ENCODE results near the gene NDUFV1.
"Not testable (repeated sequence)": the region's sequence is repeated elsewhere in the genome, so short reads cannot be mapped to it uniquely, and the experiment has no call there.

The NDUFV1 gene

DNA sequence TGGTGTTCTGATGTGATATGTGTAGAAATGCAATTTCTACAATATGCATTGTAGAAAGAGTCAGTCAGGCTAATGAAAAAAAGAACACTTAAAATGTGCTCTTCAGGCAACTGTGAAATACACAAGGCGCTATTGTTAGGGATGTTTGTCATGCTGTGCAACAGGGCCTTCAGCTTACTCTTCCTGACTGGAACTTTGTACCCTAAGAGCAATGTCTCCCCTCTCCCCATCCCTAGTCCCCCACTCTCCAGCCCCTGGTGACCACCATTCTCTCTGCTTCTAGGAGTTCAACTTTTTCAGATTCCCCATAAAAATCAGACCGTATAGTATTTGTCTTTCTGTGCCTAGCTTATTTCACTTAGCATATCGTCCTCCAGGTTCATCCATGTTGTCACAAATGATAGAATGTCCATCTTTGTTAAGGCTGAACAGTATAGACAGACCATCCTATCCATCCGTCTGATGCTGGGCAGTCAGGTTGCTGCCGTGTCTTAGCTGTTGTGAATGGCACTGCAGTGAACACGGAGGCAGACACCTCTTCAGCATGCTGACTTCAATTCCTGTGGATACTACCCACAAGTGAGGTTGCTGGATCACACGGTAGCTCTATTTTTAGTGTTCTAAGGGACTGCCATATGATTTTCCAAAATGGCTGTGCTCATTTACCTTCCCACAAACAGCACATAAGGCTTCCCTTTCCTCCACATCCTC lies 10.7 kb downstream of the NDUFV1 start:
- peaks cover 9 to 13% of the 10 kb centered on the region in 2 donors for H3K4me1 ChIP-seq (ENCODE audit: control insufficient read depth in 2 of 2, insufficient read depth in 2 of 2, low read length in 2 of 2)
- peaks cover 0 to 7% of the 10 kb centered on the region in 2 donors for H3K27me3 ChIP-seq (ENCODE audit: control insufficient read depth in 2 of 2, insufficient read depth in 2 of 2, low read length in 2 of 2)
- H3K4me3 ChIP-seq (ENCODE audit: low read length in 2 of 2) = no peak overlapping the region
- peaks cover under 1 to 5% of the 10 kb centered on the region in 2 donors for H3K36me3 ChIP-seq (ENCODE audit: control insufficient read depth in 2 of 2, insufficient read depth in 2 of 2, low read length in 2 of 2)
- H3K9ac ChIP-seq (ENCODE audit: low read depth in 1 of 2, low read length in 2 of 2) = no peak overlapping the region
- no peak overlapping the region for H3K27ac ChIP-seq (ENCODE audit: low read depth in 2 of 2, low read length in 2 of 2)
- H3K9me3 ChIP-seq (ENCODE audit: control insufficient read depth in 2 of 2, low read length in 2 of 2) = no peaks in the 10 kb centered on the region

DNA sequence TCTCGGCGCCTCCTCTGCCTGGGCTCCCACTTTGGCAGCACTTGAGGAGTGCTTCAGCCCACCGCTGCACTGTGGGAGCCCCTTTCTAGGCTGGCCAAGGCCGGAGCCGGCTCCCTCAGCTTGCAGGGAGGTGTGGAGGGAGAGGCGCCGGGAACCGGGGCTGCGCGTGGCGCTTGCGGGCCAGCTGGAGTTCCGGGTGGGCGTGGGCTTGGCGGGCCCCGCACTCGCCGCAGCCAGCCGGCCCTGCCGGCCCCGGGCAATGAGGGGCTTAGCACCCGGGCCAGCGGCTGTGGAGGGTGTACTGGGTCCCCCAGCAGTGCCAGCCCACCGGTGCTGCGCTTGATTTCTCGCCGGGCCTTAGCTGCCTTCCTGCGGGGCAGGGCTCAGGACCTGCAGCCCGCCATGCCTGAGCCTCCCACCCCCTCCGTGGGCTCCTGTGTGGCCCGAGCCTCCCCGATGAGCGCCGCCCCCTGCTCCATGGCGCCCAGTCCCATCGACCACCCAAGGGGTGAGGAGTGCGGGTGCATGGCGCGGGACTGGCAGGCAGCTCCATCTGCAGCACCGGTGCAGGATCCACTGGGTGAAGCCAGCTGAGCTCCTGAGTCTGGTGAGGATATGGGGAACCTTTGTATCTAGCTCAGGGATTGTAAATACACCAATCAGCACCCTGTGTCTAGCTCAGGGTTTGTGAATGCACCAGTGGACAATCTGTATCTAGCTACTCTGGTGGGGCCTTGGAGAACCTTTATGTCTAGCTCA lies 12.3 kb downstream of the NDUFV1 start:
- not testable (repeated sequence) for H3K9me3 ChIP-seq (ENCODE audit: control insufficient read depth in 2 of 2, low read length in 2 of 2); H3K27me3 ChIP-seq (ENCODE audit: control insufficient read depth in 2 of 2, insufficient read depth in 2 of 2, low read length in 2 of 2); H3K4me3 ChIP-seq (ENCODE audit: low read length in 2 of 2); H3K4me1 ChIP-seq (ENCODE audit: control insufficient read depth in 2 of 2, insufficient read depth in 2 of 2, low read length in 2 of 2); H3K36me3 ChIP-seq (ENCODE audit: control insufficient read depth in 2 of 2, insufficient read depth in 2 of 2, low read length in 2 of 2); H3K9ac ChIP-seq (ENCODE audit: low read depth in 1 of 2, low read length in 2 of 2); H3K27ac ChIP-seq (ENCODE audit: low read depth in 2 of 2, low read length in 2 of 2)

DNA sequence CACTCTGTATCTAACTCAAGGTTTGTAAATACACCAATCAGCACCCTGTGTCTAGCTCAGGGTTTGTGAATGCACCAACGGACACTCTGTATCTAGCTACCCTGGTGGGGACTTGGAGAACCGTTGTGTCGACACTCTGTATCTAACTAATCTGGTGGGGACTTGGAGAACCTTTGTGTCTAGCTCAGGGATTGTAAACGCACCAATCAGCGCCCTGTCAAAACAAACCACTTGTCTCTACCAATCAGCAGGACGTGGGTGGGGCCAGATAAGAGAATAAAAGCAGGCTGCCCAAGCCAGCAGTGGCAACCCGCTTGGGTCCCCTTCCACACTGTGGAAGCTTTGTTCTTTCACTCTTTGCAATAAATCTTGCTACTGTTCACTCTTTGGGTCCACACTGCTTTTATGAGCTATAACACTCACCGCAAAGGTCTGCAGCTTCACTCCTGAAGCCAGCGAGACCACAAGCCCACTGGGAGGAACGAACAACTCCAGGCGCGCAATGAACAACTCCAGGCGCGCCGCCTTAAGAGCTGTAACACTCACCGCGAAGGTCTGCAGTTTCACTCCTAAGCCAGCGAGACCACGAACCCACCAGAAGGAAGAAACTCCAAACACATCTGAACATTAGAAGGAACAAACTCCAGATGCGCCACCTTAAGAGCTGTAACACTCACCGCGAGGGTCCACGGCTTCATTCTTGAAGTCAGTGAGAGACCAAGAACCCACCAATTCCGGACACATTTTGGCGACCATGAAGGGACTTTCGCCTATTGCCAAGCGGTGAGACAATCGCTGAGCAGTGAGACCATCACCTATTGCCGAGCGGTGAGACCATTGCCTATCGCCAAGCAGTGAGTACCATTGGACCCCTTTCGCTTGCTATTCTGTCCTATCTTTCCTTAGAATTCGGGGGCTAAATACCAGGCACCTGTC lies 13.2 kb downstream of the NDUFV1 start:
- not testable (repeated sequence) for H3K9ac ChIP-seq (ENCODE audit: low read depth in 1 of 2, low read length in 2 of 2); H3K9me3 ChIP-seq (ENCODE audit: control insufficient read depth in 2 of 2, low read length in 2 of 2); H3K27ac ChIP-seq (ENCODE audit: low read depth in 2 of 2, low read length in 2 of 2); H3K27me3 ChIP-seq (ENCODE audit: control insufficient read depth in 2 of 2, insufficient read depth in 2 of 2, low read length in 2 of 2); H3K36me3 ChIP-seq (ENCODE audit: control insufficient read depth in 2 of 2, insufficient read depth in 2 of 2, low read length in 2 of 2); H3K4me1 ChIP-seq (ENCODE audit: control insufficient read depth in 2 of 2, insufficient read depth in 2 of 2, low read length in 2 of 2); H3K4me3 ChIP-seq (ENCODE audit: low read length in 2 of 2)

DNA sequence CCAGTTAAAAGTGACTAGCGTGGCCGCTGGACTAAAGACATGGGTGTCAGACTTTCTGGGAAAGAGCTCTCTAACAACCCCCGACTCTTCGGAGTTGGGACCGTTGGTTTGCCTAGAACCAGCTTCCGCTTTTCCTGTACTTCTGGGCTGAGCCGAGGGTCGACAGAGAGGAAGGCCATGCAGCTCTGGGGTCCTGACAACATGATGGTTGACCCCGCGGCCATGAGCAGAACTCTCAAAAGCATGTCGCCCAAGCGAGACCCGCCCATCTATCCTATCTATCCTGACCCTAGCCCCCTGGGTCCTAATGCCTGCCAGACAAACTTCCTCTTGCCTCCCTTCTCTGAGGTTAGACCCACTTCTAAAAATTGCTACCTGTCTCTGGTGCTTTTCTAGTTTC lies 13.9 kb downstream of the NDUFV1 start:
- not testable (repeated sequence) for H3K27ac ChIP-seq (ENCODE audit: low read depth in 2 of 2, low read length in 2 of 2); H3K27me3 ChIP-seq (ENCODE audit: control insufficient read depth in 2 of 2, insufficient read depth in 2 of 2, low read length in 2 of 2); H3K4me1 ChIP-seq (ENCODE audit: control insufficient read depth in 2 of 2, insufficient read depth in 2 of 2, low read length in 2 of 2); H3K9me3 ChIP-seq (ENCODE audit: control insufficient read depth in 2 of 2, low read length in 2 of 2); H3K9ac ChIP-seq (ENCODE audit: low read depth in 1 of 2, low read length in 2 of 2); H3K4me3 ChIP-seq (ENCODE audit: low read length in 2 of 2); H3K36me3 ChIP-seq (ENCODE audit: control insufficient read depth in 2 of 2, insufficient read depth in 2 of 2, low read length in 2 of 2)

DNA sequence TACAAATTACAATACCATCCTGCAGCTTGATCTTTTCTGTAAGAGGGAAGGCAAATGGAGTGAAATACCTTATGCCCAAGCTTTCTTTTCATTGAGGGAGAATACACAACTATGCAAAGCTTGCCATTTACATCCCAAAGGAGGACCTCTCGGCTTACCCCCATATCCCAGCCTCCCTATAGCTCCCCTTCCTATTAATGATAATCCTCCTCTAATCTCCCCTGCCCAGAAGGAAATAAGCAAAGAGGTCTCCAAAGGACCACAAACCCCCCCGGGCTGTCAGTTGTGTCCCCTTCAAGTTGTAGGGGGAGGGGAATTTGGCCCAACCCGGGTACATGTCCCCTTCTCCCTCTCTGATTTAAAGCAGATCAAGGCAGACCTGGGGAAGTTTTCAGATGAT lies 15.2 kb downstream of the NDUFV1 start:
- H3K9me3 ChIP-seq (ENCODE audit: control insufficient read depth in 2 of 2, low read length in 2 of 2); H3K9ac ChIP-seq (ENCODE audit: low read depth in 1 of 2, low read length in 2 of 2); H3K4me3 ChIP-seq (ENCODE audit: low read length in 2 of 2); H3K27me3 ChIP-seq (ENCODE audit: control insufficient read depth in 2 of 2, insufficient read depth in 2 of 2, low read length in 2 of 2); H3K27ac ChIP-seq (ENCODE audit: low read depth in 2 of 2, low read length in 2 of 2); H3K4me1 ChIP-seq (ENCODE audit: control insufficient read depth in 2 of 2, insufficient read depth in 2 of 2, low read length in 2 of 2); H3K36me3 ChIP-seq (ENCODE audit: control insufficient read depth in 2 of 2, insufficient read depth in 2 of 2, low read length in 2 of 2): not testable (repeated sequence)

DNA sequence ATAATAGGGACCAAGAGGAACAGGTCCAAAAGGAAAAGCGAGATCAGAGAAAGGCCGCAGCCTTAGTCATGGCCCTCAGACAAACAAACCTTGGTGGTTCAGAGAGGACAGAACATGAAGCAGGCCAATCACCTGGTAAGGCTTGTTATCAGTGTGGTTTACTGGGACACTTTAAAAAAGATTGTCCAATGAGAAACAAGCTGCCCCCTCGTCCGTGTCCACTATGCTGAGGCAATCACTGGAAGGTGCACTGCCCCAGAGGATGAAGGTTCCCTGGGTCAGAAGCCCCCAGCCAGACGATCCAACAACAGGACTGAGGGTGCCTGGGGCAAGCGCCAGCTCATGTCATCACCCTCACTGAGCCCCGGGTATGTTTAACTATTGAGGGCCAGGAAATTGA lies 16.2 kb downstream of the NDUFV1 start:
- H3K36me3 ChIP-seq (ENCODE audit: control insufficient read depth in 2 of 2, insufficient read depth in 2 of 2, low read length in 2 of 2); H3K9ac ChIP-seq (ENCODE audit: low read depth in 1 of 2, low read length in 2 of 2); H3K27me3 ChIP-seq (ENCODE audit: control insufficient read depth in 2 of 2, insufficient read depth in 2 of 2, low read length in 2 of 2); H3K9me3 ChIP-seq (ENCODE audit: control insufficient read depth in 2 of 2, low read length in 2 of 2); H3K4me3 ChIP-seq (ENCODE audit: low read length in 2 of 2); H3K27ac ChIP-seq (ENCODE audit: low read depth in 2 of 2, low read length in 2 of 2); H3K4me1 ChIP-seq (ENCODE audit: control insufficient read depth in 2 of 2, insufficient read depth in 2 of 2, low read length in 2 of 2): not testable (repeated sequence)

DNA sequence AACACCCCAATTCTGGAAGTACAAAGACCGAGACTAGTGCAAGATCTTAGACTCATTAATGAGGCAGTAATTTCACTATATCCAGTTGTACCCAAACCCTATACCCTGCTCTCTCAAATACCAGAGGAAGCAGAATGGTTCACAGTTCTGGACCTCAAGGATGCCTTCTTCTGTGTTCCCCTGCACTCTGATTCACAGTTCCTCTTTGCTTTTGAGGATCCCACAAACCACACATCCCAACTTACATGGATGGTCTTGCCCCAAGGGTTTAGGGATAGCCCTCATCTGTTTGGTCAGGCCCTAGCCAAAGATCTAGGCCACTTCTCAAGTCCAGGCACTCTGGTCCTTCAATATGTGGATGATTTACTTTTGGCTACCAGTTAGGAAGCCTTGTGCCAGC lies 17.1 kb downstream of the NDUFV1 start:
- not testable (repeated sequence) for H3K9me3 ChIP-seq (ENCODE audit: control insufficient read depth in 2 of 2, low read length in 2 of 2); H3K9ac ChIP-seq (ENCODE audit: low read depth in 1 of 2, low read length in 2 of 2); H3K4me1 ChIP-seq (ENCODE audit: control insufficient read depth in 2 of 2, insufficient read depth in 2 of 2, low read length in 2 of 2); H3K27me3 ChIP-seq (ENCODE audit: control insufficient read depth in 2 of 2, insufficient read depth in 2 of 2, low read length in 2 of 2); H3K36me3 ChIP-seq (ENCODE audit: control insufficient read depth in 2 of 2, insufficient read depth in 2 of 2, low read length in 2 of 2); H3K27ac ChIP-seq (ENCODE audit: low read depth in 2 of 2, low read length in 2 of 2); H3K4me3 ChIP-seq (ENCODE audit: low read length in 2 of 2)

DNA sequence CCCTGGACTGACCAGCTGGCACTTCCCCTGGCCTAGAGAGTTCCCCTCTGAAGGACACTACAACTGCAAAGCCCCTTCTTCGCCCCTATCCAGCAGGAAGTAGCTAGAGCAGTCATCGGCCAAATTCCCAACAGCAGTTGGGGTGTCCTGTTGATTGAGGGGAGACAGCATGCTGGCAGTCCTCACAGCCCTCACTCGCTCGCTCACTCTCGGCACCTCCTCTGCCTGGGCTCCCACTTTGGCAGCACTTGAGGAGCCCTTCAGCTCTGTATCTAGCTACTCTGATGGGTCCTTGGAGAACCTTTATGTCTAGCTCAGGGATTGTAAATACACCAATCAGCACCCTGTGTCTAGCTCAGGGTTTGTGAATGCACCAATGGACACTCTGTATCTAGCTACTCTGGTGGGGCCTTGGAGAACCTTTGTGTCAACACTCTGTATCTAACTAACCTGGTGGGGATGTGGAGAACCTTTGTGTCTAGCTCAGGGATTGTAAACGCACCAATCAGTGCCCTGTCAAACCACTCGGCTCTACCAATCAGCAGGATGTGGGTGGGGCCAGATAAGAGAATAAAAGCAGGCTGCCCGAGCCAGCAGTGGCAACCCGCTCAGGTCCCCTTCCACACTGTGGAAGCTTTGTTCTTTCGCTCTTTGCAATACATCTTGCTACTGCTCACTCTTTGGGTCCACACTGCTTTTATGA lies 19.5 kb downstream of the NDUFV1 start:
- H3K9ac ChIP-seq (ENCODE audit: low read depth in 1 of 2, low read length in 2 of 2); H3K4me3 ChIP-seq (ENCODE audit: low read length in 2 of 2); H3K27ac ChIP-seq (ENCODE audit: low read depth in 2 of 2, low read length in 2 of 2); H3K36me3 ChIP-seq (ENCODE audit: control insufficient read depth in 2 of 2, insufficient read depth in 2 of 2, low read length in 2 of 2); H3K9me3 ChIP-seq (ENCODE audit: control insufficient read depth in 2 of 2, low read length in 2 of 2); H3K27me3 ChIP-seq (ENCODE audit: control insufficient read depth in 2 of 2, insufficient read depth in 2 of 2, low read length in 2 of 2): not testable (repeated sequence)
- H3K4me1 ChIP-seq (ENCODE audit: control insufficient read depth in 2 of 2, insufficient read depth in 2 of 2, low read length in 2 of 2) = peaks cover 19 to 20% of the 10 kb centered on the region in 2 donors

DNA sequence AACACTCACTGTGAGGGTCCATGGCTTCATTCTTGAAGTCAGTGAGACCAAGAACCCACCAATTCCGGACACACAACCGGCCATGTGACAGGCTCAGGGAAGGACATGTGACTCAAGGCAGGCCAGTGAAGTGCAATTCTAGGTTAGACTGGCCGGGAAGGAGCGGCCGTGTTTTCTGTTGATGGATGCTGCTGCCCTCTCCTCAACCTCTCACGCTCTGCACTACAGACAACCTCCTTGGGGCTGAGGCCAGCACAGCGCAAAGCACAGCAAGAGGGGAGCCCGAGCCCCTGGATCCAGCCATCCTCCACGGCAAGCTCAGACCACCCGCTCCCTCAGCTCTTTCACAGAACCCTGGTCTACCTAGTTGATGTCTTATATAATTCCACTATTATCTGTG lies 20.2 kb downstream of the NDUFV1 start:
- Histone ChIP-seq H3K27ac (ENCODE audit: low read depth in 2 of 2, low read length in 2 of 2) (no peak overlapping the region), H3K9me3 (ENCODE audit: control insufficient read depth in 2 of 2, low read length in 2 of 2) (no peaks in the 10 kb centered on the region), H3K4me3 (ENCODE audit: low read length in 2 of 2) (no peak overlapping the region), H3K9ac (ENCODE audit: low read depth in 1 of 2, low read length in 2 of 2) (no peak overlapping the region), H3K27me3 (ENCODE audit: control insufficient read depth in 2 of 2, insufficient read depth in 2 of 2, low read length in 2 of 2) (no peaks in the 10 kb centered on the region), H3K36me3 (ENCODE audit: control insufficient read depth in 2 of 2, insufficient read depth in 2 of 2, low read length in 2 of 2) (no peaks in the 10 kb centered on the region), H3K4me1 (ENCODE audit: control insufficient read depth in 2 of 2, insufficient read depth in 2 of 2, low read length in 2 of 2) (peaks cover 23 to 27% of the 10 kb centered on the region in 2 donors)
